Transverse colon (tissue), 4 donors: ENCODE measurements around the gene SNX1. TPM values are rescaled to one million over a fixed set of nuclear protein-coding genes. Genes with fewer than 3 reads are reported as not detected.

Experiments used
- DNase-seq: peaks from one replicate; pipeline ENCODE4 v3.0.0-alpha.2; 2019
- H3K27ac ChIP-seq, 4 donors: fragments of 200-600 bp; sonication (generic); 2 replicates each; pipeline ENCODE4 v1.5.1; 2016 to 2018; ENCODE audit warnings: inconsistent platforms in 4 of 4
- H3K27me3 ChIP-seq: fragments of 200-600 bp; sonication (generic); 2 replicates; pipeline ENCODE4 v1.5.1; 2017; ENCODE audit warnings: inconsistent platforms
- H3K36me3 ChIP-seq, 4 donors: fragments of 200-600 bp; sonication (generic); 2 replicates each; pipeline ENCODE4 v1.5.1; 2017 to 2019; ENCODE audit warnings: inconsistent platforms in 4 of 4
- H3K4me1 ChIP-seq, 4 donors: fragments of 200-600 bp; sonication (generic); 2 replicates each; pipeline ENCODE4 v1.5.1; 2017 to 2020; ENCODE audit warnings: inconsistent platforms in 4 of 4
- H3K4me3 ChIP-seq, 4 donors: fragments of 200-600 bp; sonication (generic); 1 replicate in 1 of 4; 2 replicates in 3 of 4; pipeline versions ENCODE4 v1.5.1 to v1.6.1; 2017 to 2019; ENCODE audit warnings: inconsistent platforms in 4 of 4
- H3K9me3 ChIP-seq, 2 donors: fragments of 200-600 bp; sonication (generic); 2 replicates each; pipeline ENCODE4 v1.5.1; 2017 to 2019; ENCODE audit warnings: inconsistent platforms in 2 of 2
- EP300 ChIP-seq: sonication (generic); formaldehyde crosslinking; IDR thresholded peaks from one replicate; pipeline ENCODE4 v1.6.1; 2017; ENCODE audit warnings: antibody characterized with exemption, low read depth
- POLR2A ChIP-seq: fragments of 450-650 bp; IDR thresholded peaks from one replicate; pipeline ENCODE4 v1.6.1; 2016; ENCODE audit warnings: antibody characterized with exemption, mild to moderate bottlenecking, moderate library complexity
- POLR2AphosphoS5 ChIP-seq, 3 donors: sonication (generic); formaldehyde crosslinking; IDR thresholded peaks; one replicate each; pipeline ENCODE4 v1.6.1; 2016; ENCODE audit warnings: antibody characterized with exemption in 3 of 3
- WGBS, 2 donors: methylation state at CpG; one replicate each; pipeline ENCODE4 v1.1.5; 2018; ENCODE audit warnings: low coverage in 1 of 2; 5-methylcytosine and 5-hydroxymethylcytosine counted together
- in situ Hi-C, 4 donors: fragments of 200-750 bp; cut with MboI; loops; one replicate each; pipeline versions ENCODE4 v1.15.0 to v1.15.1; 2017; ENCODE audit warnings: low sequenced_read_pairs in 3 of 4, low pct_ligation_motif_present in 1 of 4, low pct_unique_long_range_greater_than_20kb in 1 of 4
- intact Hi-C: fragments of 100-400 bp; cut with DNase I; formaldehyde crosslinking; loops from one replicate; pipeline ENCODE4 v1.15.1; 2023; ENCODE audit warnings: low total_unique reads
- total RNA-seq, 4 donors: library from RNA; depleted of rRNA; stranded (reverse); fragments of >200 nt; gene quantifications; one replicate each; pipeline ENCODE4 v1.1.0, GENCODE V29; 2016
- TF ChIP-seq, protein P1 (sequence below), 5 experiments: fragments of 200-600 bp in 3 of 5; fragments of 450-650 bp in 2 of 5; sonication (generic) in 3 of 5; IDR thresholded peaks; 1 replicate in 2 of 5; 2 replicates in 3 of 5; pipeline ENCODE4 v1.5.1; 2016 to 2017; ENCODE audit warnings: antibody characterized with exemption in 5 of 5, inconsistent platforms in 3 of 5, mild to moderate bottlenecking in 2 of 5, moderate library complexity in 1 of 5

The SNX1 gene
- total RNA-seq, 4 donors from 2014 or later: 42.4 to 91.0 (median 65.4) TPM

DNA sequence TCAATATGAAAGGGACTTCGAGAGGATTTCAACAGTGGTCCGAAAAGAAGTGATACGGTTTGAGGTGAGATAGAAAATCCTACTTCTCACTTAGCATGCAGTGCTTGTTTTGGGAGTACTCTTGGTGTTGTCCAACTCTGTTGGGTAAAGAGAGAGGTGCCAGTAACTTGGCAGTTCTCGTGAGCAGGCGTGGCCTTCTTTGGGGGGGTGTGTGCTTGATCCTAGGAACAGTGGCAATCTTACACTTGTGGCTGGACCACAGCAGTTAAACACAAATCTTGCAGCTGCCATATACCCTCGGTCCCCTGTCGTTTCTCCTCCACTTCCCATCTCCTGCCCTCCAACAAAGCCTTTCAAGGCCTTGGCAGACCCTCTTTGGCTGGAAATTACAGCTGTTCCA, 40.6 kb downstream of the SNX1 start:
- 90% methylated on average over 7 of the region's 7 CpGs; no CpG with 5 or more reads in 1 of the 2 donors for WGBS, 2 donors
- in situ Hi-C loops: no loop called here

DNA sequence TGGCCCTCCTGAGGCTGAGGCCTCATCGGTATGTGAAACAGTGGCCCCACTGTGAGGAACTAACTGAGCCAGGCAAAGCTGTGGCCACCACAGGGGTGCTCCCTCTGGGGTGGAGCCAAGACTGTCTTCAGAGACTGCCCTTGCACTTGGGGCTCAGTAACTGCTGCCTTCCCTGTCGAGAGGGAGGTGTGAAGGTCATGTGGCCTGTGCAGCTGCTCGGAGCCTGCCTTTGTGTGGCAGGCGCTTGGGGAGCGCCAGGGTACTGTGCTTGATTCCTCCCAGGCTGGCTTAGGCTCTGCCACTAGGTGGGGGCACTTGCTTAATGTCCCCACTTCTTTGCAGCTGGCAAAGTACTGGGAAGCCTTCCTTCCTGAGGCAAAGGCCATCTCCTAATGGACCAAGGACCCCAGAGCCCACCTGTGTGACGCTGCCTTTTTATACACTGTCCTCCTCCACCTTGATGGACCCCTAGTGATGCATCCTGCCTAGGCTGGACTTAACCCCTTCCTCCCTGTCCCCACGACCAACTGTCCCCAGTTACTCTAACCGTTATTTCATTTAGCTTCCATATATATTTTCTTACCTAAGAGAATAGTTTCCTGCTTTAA, 41.5 kb downstream of the SNX1 start:
- Histone ChIP-seq H3K27ac (no peak overlapping the region), H3K4me1 (no peaks in the 10 kb centered on the region), H3K27me3 (no peaks in the 10 kb centered on the region), H3K4me3 (no peak overlapping the region), H3K36me3 (peaks cover 0 to 57% (median 26%) of the 10 kb centered on the region in 4 donors), H3K9me3 (no peaks in the 10 kb centered on the region)
- TF ChIP-seq EP300 (no peak), POLR2A (no peak), POLR2AphosphoS5 (IDR thresholded peaks at IDR 0.05) (no peak)
- TF ChIP-seq, protein P1, sequence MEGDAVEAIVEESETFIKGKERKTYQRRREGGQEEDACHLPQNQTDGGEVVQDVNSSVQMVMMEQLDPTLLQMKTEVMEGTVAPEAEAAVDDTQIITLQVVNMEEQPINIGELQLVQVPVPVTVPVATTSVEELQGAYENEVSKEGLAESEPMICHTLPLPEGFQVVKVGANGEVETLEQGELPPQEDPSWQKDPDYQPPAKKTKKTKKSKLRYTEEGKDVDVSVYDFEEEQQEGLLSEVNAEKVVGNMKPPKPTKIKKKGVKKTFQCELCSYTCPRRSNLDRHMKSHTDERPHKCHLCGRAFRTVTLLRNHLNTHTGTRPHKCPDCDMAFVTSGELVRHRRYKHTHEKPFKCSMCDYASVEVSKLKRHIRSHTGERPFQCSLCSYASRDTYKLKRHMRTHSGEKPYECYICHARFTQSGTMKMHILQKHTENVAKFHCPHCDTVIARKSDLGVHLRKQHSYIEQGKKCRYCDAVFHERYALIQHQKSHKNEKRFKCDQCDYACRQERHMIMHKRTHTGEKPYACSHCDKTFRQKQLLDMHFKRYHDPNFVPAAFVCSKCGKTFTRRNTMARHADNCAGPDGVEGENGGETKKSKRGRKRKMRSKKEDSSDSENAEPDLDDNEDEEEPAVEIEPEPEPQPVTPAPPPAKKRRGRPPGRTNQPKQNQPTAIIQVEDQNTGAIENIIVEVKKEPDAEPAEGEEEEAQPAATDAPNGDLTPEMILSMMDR (IDR thresholded peaks at IDR 0.05): no peak
- intact Hi-C loops (no loop called here), in situ Hi-C loops (no loop called here)
- 69 to 73% methylated on average over 3 to 8 of the region's 8 CpGs for WGBS, 2 donors
- DNase-seq: no peak

More for the DNA sequence above, 40.6 kb downstream of the SNX1 start:
- TF ChIP-seq EP300: no peak
- no peak for DNase-seq
- no peaks in the 10 kb centered on the region for H3K27me3 ChIP-seq
- intact Hi-C loops: no loop called here
- no peak overlapping the region for H3K4me3 ChIP-seq
- H3K4me1 ChIP-seq: no peaks in the 10 kb centered on the region
- H3K27ac ChIP-seq: no peak overlapping the region
- no peaks in the 10 kb centered on the region for H3K9me3 ChIP-seq
- H3K36me3 ChIP-seq: peaks cover 0 to 67% (median 31%) of the 10 kb centered on the region in 4 donors

DNA sequence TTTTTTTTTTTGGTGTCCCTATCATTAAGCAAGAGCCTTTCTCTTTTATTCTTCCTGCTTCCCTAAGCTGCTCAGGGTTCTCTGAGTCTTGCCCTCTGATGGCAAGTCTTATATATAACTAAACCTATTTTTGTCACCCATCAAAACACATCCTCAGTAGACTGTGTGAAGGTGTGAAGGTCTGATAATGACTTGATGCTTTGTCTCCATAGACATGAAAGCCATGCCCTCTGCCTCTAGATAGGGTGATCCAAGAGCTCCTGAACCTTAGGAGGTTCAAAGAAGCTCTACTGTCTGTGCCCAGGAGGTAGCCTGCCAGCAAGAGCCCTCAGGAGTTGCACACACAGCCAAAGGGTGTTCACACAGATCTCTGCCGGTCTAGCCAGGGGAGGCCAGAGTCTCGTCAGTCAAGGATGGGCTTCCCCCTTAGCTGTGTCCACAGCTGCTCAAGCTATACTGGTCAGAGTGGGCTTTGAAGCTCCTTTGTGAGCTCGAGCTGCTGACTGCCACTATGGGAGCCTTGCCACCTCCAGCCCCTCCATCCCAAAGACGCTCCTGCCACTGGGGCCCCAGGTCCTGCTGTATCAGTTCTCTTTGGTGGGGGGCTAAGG, 42.7 kb downstream of the SNX1 start:
- no peaks in the 10 kb centered on the region for H3K4me1 ChIP-seq
- no peak overlapping the region for H3K4me3 ChIP-seq
- intact Hi-C loops (no loop called here), in situ Hi-C loops (no loop called here)
- H3K36me3 ChIP-seq: peaks cover 0 to 53% (median 21%) of the 10 kb centered on the region in 4 donors
- DNase-seq: no peak
- TF ChIP-seq EP300 (no peak), POLR2A (no peak), POLR2AphosphoS5 (IDR thresholded peaks at IDR 0.05) (no peak)
- TF ChIP-seq, protein P1 (IDR thresholded peaks at IDR 0.05): no peak
- 81% methylated on average over 4 of the region's 4 CpGs; no CpG with 5 or more reads in 1 of the 2 donors for WGBS, 2 donors
- H3K27ac ChIP-seq: no peak overlapping the region
- H3K9me3 ChIP-seq: no peaks in the 10 kb centered on the region
- no peaks in the 10 kb centered on the region for H3K27me3 ChIP-seq

DNA sequence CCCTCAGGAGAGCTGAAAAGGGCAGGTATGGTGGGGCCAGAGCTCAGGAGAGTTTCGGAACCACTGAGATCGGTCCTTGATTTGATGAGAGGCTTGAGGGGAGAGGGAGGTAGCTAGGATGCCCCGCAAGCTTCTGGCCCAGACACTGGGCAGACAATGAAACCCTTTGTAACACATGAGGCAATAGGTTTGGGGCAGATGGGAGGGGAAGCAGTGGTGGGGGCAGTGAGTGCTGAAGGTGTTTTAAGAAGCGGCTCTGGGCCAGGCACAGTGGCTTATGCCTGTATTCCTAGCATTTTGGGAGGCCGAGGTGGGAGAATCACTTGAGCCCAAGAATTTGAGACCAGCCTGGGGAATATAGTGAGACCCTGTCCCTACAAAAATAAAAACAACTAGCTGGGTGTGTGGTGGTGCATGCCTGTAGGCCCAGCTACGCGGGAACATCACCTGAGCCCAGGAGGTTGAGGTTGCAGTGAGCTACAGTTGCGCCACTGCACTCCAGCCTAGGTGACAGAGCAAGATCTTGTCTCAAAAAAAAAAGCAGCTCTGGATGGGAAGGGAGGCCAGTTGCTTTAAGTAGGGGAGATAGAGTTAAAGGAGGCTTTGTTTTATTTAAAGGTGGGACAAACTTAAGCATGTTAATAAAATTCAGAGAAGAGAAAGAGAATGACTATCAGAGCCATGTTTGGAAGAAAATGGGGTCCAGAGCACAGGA, 46.2 kb downstream of the SNX1 start:
- TF ChIP-seq EP300: no peak
- TF ChIP-seq, protein P1 (IDR thresholded peaks at IDR 0.05): no peak
- TF ChIP-seq POLR2AphosphoS5 (IDR thresholded peaks at IDR 0.05): no peak
- TF ChIP-seq POLR2A: no peak
- H3K4me3 ChIP-seq: no peak overlapping the region
- 94 to 100% methylated on average over 3 to 8 of the region's 8 CpGs for WGBS, 2 donors
- no peaks in the 10 kb centered on the region for H3K27me3 ChIP-seq
- no peak for DNase-seq
- intact Hi-C loops (no loop called here), in situ Hi-C loops (no loop called here)
- no peak overlapping the region for H3K27ac ChIP-seq
- H3K36me3 ChIP-seq: peaks cover 0 to 33% (median 6%) of the 10 kb centered on the region in 4 donors
- H3K9me3 ChIP-seq: no peaks in the 10 kb centered on the region
- no peaks in the 10 kb centered on the region for H3K4me1 ChIP-seq
